ENCODE measurements around the gene PELO. TPM values are rescaled to one million over a fixed set of nuclear protein-coding genes. Genes with fewer than 3 reads are reported as not detected.
A peak's percentile ranks its signal among the peaks of the same experiment; 100 is the strongest.

Gene PELO
- polyA plus RNA-seq, 1 of the 3 experiments (the other 2 are of a cell fraction) = 10.7 TPM

GRCh38 chr5:52760695-52761366 lies 26.9 kb upstream of the PELO start:
- H3K9me3 ChIP-seq = no peaks in the 10 kb centered on the region
- no peaks in the 10 kb centered on the region for H3K9me2 ChIP-seq
- no peaks in the 10 kb centered on the region for H3K27me3 ChIP-seq (ENCODE audit: insufficient read depth)
- H3K4me2 ChIP-seq = no peak overlapping the region
- 38% methylated on average over 1 of the region's 1 CpG for WGBS (ENCODE audit: low lambda C conversion rate)
- no peak overlapping the region for H3K27ac ChIP-seq (ENCODE audit: low read depth in 2 of 2, low read length in 1 of 2)
- no peak for DNase-seq
- ChIA-PET CTCF (no interaction called here), POLR2A (no interaction called here)
- no peaks in the 10 kb centered on the region for H3K36me3 ChIP-seq (replicated peaks in 1 of 2; ENCODE audit: control insufficient read depth in 1 of 2, insufficient read depth in 2 of 2, low read length in 1 of 2)
- no peak overlapping the region for H2AFZ ChIP-seq (ENCODE audit: low read depth)
- no peaks in the 10 kb centered on the region for H3K4me1 ChIP-seq (ENCODE audit: control insufficient read depth in 1 of 2, insufficient read depth in 2 of 2, low read depth in 1 of 2, low read length in 1 of 2)
- no peak overlapping the region for H3K4me3 ChIP-seq (ENCODE audit: low read depth in 2 of 2, low read length in 1 of 2)
- H3F3A ChIP-seq (replicated peaks; ENCODE audit: insufficient read depth) = no peaks in the 10 kb centered on the region
- TF ChIP-seq RXRA (IDR thresholded peaks at IDR 0.05; ENCODE audit: borderline replicate concordance, low read depth) (no peak), EP300 (IDR thresholded peaks at IDR 0.05; ENCODE audit: borderline replicate concordance in 1 of 2, low read depth in 1 of 2, low read length in 1 of 2) (no peak), SMC3 (IDR thresholded peaks at IDR 0.05; ENCODE audit: low read depth, low read length) (no peak), GATA2 (CRISPR knock-in tag; IDR thresholded peaks at IDR 0.05) (no peak), TAF1 (IDR thresholded peaks at IDR 0.05; ENCODE audit: borderline replicate concordance, low read depth, low read length) (no peak), FOSL2 (IDR thresholded peaks at IDR 0.05; ENCODE audit: borderline replicate concordance, low read depth) (no peak), ELF1 (IDR thresholded peaks at IDR 0.05) (no peak), FOXJ3 (CRISPR knock-in tag; IDR thresholded peaks at IDR 0.05) (no peak)
- no peaks in the 10 kb centered on the region for H3K79me2 ChIP-seq (ENCODE audit: insufficient read depth)
- no peak overlapping the region for H3K9ac ChIP-seq
- H4K20me1 ChIP-seq (ENCODE audit: insufficient read depth) = no peaks in the 10 kb centered on the region

GRCh38 chr5:52767217-52767743 lies 20.4 kb upstream of the PELO start:
- no peak overlapping the region; a peak in 1 of 4 replicates for H3K27ac ChIP-seq (ENCODE audit: low read depth in 2 of 2, low read length in 1 of 2)
- ChIA-PET CTCF (interaction anchor here (1.4 to 1.6 kb wide), 2 partner anchors 20 to 22 kb away, joined by 3 to 4 read pairs; no protein-coding TSS in a partner anchor), POLR2A (no interaction called here)
- 82% methylated on average over 2 of the region's 2 CpGs for WGBS (ENCODE audit: low lambda C conversion rate)
- no peak overlapping the region for H3K4me2 ChIP-seq
- no peaks in the 10 kb centered on the region for H3K79me2 ChIP-seq (ENCODE audit: insufficient read depth)
- TF ChIP-seq NFIC (IDR thresholded peaks at IDR 0.05; ENCODE audit: borderline replicate concordance) = peak; percentile 14; the same call in 1 of the 2 replicates
- no peak for TF ChIP-seq YY1 (IDR thresholded peaks at IDR 0.05; ENCODE audit: low read depth)
- no peak for TF ChIP-seq TCF12 (IDR thresholded peaks at IDR 0.05)
- TF ChIP-seq EP300 (IDR thresholded peaks at IDR 0.05; ENCODE audit: borderline replicate concordance in 1 of 2, low read depth in 1 of 2, low read length in 1 of 2) = no peak
- TF ChIP-seq ELF1 (IDR thresholded peaks at IDR 0.05) = no peak
- no peaks in the 10 kb centered on the region; a peak in 1 of 4 replicates for H3K4me1 ChIP-seq (ENCODE audit: control insufficient read depth in 1 of 2, insufficient read depth in 2 of 2, low read depth in 1 of 2, low read length in 1 of 2)
- H3K9ac ChIP-seq = no peak overlapping the region
- H4K20me1 ChIP-seq (ENCODE audit: insufficient read depth) = no peaks in the 10 kb centered on the region
- DNase-seq = no peak
- H2AFZ ChIP-seq (ENCODE audit: low read depth) = no peak overlapping the region
- H3K36me3 ChIP-seq (replicated peaks in 1 of 2; ENCODE audit: control insufficient read depth in 1 of 2, insufficient read depth in 2 of 2, low read length in 1 of 2) = no peaks in the 10 kb centered on the region
- H3F3A ChIP-seq (replicated peaks; ENCODE audit: insufficient read depth) = no peaks in the 10 kb centered on the region
- H3K9me2 ChIP-seq = no peaks in the 10 kb centered on the region
- H3K4me3 ChIP-seq (ENCODE audit: low read depth in 2 of 2, low read length in 1 of 2) = no peak overlapping the region
- no peaks in the 10 kb centered on the region for H3K27me3 ChIP-seq (ENCODE audit: insufficient read depth)
- H3K9me3 ChIP-seq = no peaks in the 10 kb centered on the region
